CD4-positive, alpha-beta T cell treated with Interleukin-6 at 100 ng/mL for 8 hours (primary cell): ENCODE data around the gene BRI3BP.
A peak's percentile ranks its signal among the peaks of the same experiment; 100 is the strongest.
"Not testable (repeated sequence)": the region's sequence is repeated elsewhere in the genome, so short reads cannot be mapped to it uniquely, and the experiment has no call there.

Source experiments
- DNase-seq: peaks from one replicate; pipeline ENCODE4 v3.0.0-alpha.2; 2020; ENCODE audit warnings: mixed read lengths, low spot score

Gene BRI3BP

DNA sequence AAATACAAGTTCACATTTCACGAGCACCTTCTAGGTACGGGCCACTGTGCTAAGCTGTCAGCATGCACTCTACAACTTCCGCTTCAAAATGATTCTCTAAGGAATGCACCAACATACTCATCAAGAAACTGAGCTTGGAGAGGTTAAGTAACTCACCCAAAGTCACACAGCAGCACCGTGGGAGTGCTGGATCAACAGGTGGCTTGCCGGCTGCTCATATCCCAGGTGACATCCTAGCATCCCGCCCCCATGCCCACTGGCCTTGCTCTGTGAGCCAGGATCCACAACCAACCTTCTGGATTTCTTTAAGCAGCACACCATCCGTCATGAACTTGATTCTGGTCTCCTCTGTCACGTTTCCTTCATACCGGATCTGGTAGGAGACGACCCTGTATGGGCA is 21.2 kb upstream of the BRI3BP start:
- DNase-seq, result no peak

GRCh38 chr12:124975276-124975675 is 18.2 kb upstream of the BRI3BP start:
- no peak for DNase-seq

DNA sequence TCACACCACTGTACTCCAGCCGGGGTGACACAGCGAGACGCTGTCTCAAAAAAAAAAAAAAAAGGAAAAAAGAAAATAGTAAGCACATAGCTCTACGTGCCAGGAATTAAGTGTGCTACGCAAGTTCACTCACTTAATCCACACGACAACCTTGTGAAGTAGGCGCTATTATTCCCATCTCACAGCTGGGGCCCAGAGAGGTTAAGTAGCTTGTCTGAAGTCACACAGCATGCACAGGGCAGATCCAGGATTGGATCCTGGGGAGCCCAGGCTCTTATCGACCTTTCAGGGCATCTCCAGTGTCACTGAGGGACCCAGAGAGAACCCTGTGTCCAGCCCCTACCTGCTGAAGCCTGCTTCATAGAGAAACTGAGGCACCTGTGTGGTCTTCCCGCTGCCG is 16.4 kb upstream of the BRI3BP start:
- no peak for DNase-seq

DNA sequence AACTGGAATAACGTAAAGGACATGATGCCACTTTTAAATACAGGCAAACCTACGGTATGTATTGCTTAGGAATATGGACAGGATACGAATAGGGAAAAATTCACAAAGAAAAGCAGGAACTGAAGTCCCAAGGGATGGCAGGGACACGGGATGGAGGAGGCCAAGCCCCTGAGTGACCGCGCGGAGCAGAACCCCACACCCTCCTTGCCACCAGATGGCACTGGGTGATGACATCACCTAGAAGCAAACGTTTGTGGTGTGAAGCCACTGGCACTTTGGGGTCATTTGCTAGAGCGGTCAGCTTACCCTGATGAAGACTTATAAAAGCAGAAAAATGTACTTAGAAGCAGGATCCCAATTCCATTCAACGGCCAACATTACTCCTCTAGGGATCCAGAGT is 13.9 kb upstream of the BRI3BP start:
- no peak for DNase-seq

GRCh38 chr12:124980098-124980892 is 13.2 kb upstream of the BRI3BP start:
- no peak for DNase-seq

GRCh38 chr12:124986876-124987275 is 6.6 kb upstream of the BRI3BP start:
- not testable (repeated sequence) for DNase-seq

- DNase-seq, result peak; percentile 87
Observed at GRCh38 chr12:124992874-124993625, 395 bp upstream of the BRI3BP start.

DNA sequence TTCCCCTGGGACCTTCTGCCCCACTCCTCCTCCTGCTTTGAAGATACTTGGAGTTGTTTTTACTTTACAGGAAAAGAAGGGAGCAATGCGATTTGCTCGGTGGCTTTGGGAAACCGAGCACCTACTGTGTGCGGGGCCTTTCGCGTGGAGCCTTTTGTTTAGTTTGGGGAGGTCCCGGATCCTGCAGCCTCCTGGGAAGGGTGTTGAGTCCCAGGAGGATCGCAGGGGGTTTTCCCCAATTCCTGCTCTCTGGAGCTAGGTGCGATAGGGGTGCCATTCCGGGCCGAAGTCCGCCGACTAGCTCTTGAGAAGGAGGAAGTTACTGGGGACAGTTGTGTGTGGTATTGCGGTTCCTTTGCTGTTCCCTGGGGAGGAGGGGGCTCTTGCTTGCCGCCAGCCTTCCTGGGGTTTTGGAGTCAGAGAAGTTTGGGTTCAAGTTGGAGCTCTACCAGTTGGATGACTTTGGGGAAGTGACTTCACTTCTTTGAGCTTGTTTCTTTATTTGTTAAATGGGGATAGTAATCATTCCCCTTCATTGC is 1.1 kb downstream of the BRI3BP start:
- DNase-seq, result no peak

DNA sequence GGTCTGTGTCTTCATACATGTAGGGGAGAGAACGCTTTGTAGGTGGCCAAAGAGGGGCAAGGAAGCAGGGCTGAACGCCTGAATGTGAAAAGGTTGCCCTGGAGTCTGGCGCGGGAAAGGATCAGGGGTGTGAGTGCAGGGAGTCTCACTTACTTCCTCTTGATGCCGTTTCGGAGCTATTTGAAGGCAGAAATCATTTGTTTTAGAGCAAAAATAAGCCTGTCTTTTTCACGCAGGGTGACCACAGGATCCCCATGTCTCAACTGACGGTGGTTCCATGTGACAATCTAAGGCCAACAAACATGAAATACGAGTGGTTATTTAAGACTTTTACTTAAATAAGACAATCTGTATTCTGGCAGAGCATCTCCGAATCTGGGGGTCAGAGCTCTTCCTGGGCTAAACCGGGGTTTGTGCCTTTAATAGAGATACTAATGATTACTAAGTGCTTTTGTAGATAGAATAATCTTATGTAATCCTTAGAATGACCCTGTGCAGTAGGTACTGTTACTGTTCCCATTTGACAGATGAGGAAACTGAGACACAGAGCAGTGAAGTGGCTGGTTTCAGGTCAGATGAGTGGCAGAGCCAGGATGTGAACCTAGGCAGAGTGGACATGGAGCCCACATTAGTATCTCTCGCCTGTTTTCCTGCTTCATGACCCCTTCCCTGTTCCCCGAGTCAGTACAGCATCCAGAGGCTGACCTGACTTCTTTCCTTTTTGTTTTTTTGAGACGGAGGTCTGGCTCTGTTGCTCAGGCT is 1.9 kb downstream of the BRI3BP start:
- DNase-seq, result no peak

GRCh38 chr12:124998705-124999104 is 5.3 kb downstream of the BRI3BP start:
- DNase-seq, result no peak

DNA sequence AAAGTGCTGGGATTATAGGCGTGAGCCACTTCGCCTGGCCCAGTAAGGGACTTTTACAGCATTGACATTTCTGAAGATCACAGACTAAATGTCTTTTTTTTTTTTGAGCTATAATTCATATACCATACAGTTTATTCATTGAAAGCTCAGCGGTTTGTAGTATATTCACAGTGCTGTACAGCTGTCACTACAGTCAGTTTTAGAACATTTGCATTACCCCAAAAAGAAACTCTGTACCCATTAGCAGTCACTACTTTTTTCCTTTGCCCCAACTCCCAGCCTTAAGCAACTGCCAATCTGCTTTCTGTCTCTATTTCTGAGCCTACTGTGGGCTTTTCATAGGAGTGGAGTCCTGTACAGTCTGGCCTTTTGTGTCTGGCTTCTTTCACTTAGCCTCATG is 8.2 kb downstream of the BRI3BP start:
- DNase-seq, result no peak

DNA sequence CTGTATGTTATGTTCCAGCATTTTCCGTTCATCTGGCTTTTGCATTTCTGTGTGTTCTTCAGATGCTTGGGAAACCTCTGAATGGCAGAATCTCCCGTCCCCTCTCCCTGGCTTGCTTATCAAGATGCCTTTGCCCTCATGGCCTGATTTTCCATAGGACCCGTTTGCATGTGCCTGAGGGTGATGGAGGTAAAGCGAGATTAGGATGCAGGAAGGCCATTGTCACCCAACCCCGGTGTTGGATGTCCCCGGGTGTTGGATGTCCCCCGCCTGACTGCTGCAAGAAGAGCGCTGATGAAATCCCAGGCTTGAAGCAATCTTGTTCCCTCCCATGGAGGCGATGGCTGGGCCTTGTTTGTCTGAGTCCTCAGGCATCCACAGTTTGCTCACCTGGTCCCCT is 9.6 kb downstream of the BRI3BP start:
- no peak for DNase-seq

GRCh38 chr12:125004621-125005020 is 11.2 kb downstream of the BRI3BP start:
- no peak for DNase-seq

GRCh38 chr12:125005652-125006051 is 12.2 kb downstream of the BRI3BP start:
- DNase-seq, result no peak

GRCh38 chr12:125006365-125006764 is 12.9 kb downstream of the BRI3BP start:
- no peak for DNase-seq

DNA sequence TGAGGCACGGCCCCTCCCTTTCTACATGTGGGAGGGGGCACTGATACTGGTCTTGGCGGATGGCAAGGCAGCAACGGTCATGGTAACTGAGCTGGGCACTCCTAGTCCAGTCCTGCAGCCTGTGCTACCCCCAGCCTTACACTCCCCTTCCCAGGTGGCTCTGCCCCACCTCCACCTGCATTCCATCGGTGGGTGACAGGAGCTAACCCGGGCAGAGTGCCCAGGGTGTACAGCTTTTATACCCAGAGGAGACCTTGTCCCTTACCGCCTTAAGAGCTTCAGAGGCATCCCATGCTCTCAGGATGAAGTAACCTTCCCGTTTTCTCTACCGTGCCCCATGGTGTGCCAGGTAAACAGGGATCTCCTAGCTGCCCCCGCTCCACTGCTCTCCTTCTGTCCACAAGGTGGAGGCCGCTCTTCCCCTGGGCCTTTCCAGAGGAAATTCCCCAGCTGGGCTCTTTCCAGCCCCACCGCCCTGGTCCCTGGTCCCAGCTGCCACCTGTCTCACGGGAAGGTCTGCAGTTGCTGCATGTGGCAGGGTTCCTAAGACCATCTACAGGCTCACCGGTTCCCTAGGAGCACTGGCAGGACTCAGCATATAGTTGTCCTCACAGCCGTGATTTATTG is 20.5 kb downstream of the BRI3BP start:
- no peak for DNase-seq

- DNase-seq, result no peak
Observed at GRCh38 chr12:125014526-125014925, 21.1 kb downstream of the BRI3BP start.

DNA sequence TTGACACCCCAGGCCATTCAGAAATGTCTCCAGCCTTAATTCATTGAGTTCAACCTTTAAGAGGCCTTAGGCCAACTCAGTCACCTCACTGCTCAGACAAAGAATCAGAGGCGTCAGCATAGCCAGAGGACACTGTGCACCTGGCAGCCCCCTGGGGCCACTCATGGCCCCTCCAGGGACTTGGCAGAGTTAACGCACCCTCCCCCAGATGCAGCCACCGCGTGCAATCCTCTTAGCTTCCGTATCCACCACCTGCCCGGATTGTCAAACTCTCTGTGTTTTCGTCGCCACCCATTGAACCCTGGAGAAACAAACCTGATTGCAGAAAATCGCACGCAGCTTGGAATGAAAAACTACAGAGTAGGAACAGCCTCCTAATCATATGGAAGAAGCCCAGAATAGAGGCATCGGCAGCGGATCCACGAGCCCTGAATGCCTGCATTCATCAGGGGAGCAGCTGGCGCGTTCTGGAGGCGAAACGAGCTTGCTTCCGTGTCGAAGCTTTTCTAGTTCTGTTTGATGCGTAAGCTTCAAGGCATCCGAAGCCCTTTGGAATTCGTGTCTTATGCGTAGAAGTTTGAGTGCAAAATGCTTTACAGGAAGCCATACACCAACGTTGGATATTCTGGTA is 22.4 kb downstream of the BRI3BP start:
- DNase-seq, result no peak

DNA sequence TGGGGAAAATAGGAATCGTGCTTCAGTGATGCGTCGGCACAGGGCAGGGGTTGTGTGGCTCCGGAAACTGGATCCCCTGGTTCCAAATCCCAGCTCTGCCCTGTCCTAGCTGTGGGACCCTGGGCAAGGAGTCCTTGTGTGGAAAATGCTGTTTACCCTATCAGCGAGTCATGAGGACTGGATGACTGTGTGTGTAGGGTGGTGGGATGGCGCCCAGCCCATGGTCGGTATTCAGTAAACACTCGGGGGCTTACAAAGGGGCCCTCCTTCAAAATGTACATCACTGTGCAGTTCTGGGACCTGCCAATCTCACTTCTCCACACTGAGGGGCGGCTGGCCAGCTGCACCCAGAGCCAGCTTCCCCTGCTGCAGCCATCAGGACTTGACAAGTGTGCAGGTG is 24.4 kb downstream of the BRI3BP start:
- no peak for DNase-seq

DNA sequence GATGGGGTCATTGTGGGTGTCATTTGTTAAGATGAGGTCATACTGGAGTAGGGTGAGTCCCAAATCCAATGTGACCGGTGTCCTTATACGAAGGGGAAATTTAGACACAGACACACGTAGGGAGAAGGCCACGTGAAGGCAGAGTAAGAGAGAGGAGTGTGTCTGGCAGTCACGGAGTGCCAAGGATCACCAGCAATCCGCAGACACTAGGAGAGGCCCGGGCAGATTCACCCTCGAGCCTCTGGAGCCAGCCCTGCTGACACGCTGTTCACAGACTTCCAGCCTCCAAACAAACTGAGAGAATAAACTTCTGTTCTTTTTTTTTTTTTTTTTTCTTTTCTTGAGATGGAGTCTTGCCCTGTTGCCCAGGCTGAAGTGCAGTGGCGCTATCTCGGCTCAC is 24.9 kb downstream of the BRI3BP start:
- DNase-seq, result no peak

DNA sequence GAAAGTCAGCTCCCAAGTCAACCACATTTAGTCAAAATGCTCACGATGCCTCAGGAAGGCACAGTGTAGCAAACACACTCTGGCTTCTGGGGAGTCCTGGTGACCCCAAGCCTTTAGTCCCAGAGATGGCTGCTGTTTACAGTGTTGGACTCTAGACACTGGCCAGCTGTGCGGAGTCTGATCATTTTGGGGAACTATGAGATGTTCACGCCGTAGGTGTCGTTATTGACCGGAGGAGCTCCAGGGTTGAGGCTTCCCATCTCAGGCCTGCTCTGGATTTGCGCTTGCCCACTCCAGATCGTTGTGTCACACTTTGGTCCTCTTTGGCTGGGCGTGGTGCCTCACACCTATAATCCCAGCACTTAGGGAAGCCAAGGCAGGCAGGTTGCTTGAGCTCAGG is 27.7 kb downstream of the BRI3BP start:
- DNase-seq, result no peak

- no peak for DNase-seq
Observed at GRCh38 chr12:125021771-125022170, 28.3 kb downstream of the BRI3BP start.
